NOMO-1 treated with dmso at 0.1 percent for 144 hours (cell line): ENCODE data around the gene VWA3B.
A peak's percentile ranks its signal among the peaks of the same experiment; 100 is the strongest.
"Not testable (repeated sequence)": the region's sequence is repeated elsewhere in the genome, so short reads cannot be mapped to it uniquely, and the experiment has no call there.

Source experiments
- DNase-seq: peaks from one replicate; lab custom pipeline; 2025; ENCODE audit not compliant: unreplicated experiment; lab: John Stamatoyannopoulos, UW

The VWA3B gene

GRCh38 chr2:98087447-98088020, 567 bp downstream of the VWA3B start:
- DNase-seq, result no peak

GRCh38 chr2:98088261-98088660, 1.3 kb downstream of the VWA3B start:
- peak; percentile 92 for DNase-seq

GRCh38 chr2:98089941-98090340, 3.0 kb downstream of the VWA3B start:
- DNase-seq, result no peak

- DNase-seq, result no peak
Measured at GRCh38 chr2:98090951-98091350, 4.0 kb downstream of the VWA3B start.

- DNase-seq, result peak; percentile 83
Measured at GRCh38 chr2:98091738-98092137, 4.8 kb downstream of the VWA3B start.

- no peak for DNase-seq
Measured at GRCh38 chr2:98093146-98093545, 6.2 kb downstream of the VWA3B start.

GRCh38 chr2:98093611-98094010, 6.6 kb downstream of the VWA3B start:
- no peak for DNase-seq

- DNase-seq, result no peak
Measured at GRCh38 chr2:98099939-98100743, 13.2 kb downstream of the VWA3B start.

- DNase-seq, result not testable (repeated sequence)
Measured at GRCh38 chr2:98102315-98102714, 15.3 kb downstream of the VWA3B start.

- DNase-seq, result no peak
Measured at GRCh38 chr2:98102878-98103277, 15.9 kb downstream of the VWA3B start.

GRCh38 chr2:98108110-98108509, 21.1 kb downstream of the VWA3B start:
- DNase-seq, result no peak

GRCh38 chr2:98110741-98111140, 23.8 kb downstream of the VWA3B start:
- no peak for DNase-seq

GRCh38 chr2:98114643-98115330, 27.8 kb downstream of the VWA3B start:
- DNase-seq, result no peak

GRCh38 chr2:98118161-98118560, 31.2 kb downstream of the VWA3B start:
- no peak for DNase-seq

GRCh38 chr2:98118852-98119251, 31.9 kb downstream of the VWA3B start:
- DNase-seq, result no peak

- DNase-seq, result no peak
Measured at GRCh38 chr2:98121149-98121548, 34.2 kb downstream of the VWA3B start.

- DNase-seq, result no peak
Measured at GRCh38 chr2:98122524-98122923, 35.6 kb downstream of the VWA3B start.

- peak; percentile 57 for DNase-seq
Measured at GRCh38 chr2:98123286-98123685, 36.3 kb downstream of the VWA3B start.

- no peak for DNase-seq
Measured at GRCh38 chr2:98126061-98126460, 39.1 kb downstream of the VWA3B start.

- DNase-seq, result no peak
Measured at GRCh38 chr2:98127229-98127989, 40.4 kb downstream of the VWA3B start.

- DNase-seq, result no peak
Measured at GRCh38 chr2:98128556-98129109, 41.7 kb downstream of the VWA3B start.
